Urinary bladder (tissue), 4 donors: ENCODE data around the gene CEACAM1. TPM values are rescaled to one million over a fixed set of nuclear protein-coding genes. Genes with fewer than 3 reads are reported as not detected.
"Not testable (repeated sequence)": the region's sequence is repeated elsewhere in the genome, so short reads cannot be mapped to it uniquely, and the experiment has no call there.

Source experiments
- DNase-seq: peaks from one replicate; pipeline ENCODE4 v3.0.0-alpha.2; 2015; ENCODE audit errors: extremely low spot score
- H3K27ac ChIP-seq: one replicate; pipeline ENCODE4 v1.5.1; 2013; ENCODE audit warnings: low read depth, mild to moderate bottlenecking, moderate library complexity
- H3K36me3 ChIP-seq: one replicate; pipeline ENCODE4 v1.6.1; 2013; ENCODE audit warnings: mild to moderate bottlenecking, moderate library complexity; ENCODE audit not compliant: insufficient read depth
- H3K4me1 ChIP-seq: one replicate; pipeline ENCODE4 v1.6.1; 2013; ENCODE audit warnings: mild to moderate bottlenecking, moderate library complexity; ENCODE audit not compliant: insufficient read depth
- H3K4me3 ChIP-seq: one replicate; pipeline ENCODE4 v1.5.1; 2013; ENCODE audit warnings: low read depth, low read length
- WGBS: extraction: QIAGEN DNeasy Blood & Tissue Kit; methylation state at CpG from one replicate; pipeline ENCODE4 v1.1.7; 2013; 5-methylcytosine and 5-hydroxymethylcytosine counted together
- polyA plus RNA-seq: library from polyadenylated mRNA; stranded (reverse); fragments of 200-250 nt; gene quantifications from one replicate; pipeline ENCODE4 v1.2.3, GENCODE V29; 2013
- small RNA-seq: library from RNA; depleted of rRNA; stranded (forward); fragments of <200 nt; gene quantifications from one replicate; pipeline ENCODE3, GENCODE V24; 2014
- total RNA-seq: library from RNA; depleted of rRNA; stranded (reverse); fragments of >200 nt; gene quantifications from one replicate; pipeline ENCODE4 v1.2.3, GENCODE V29; 2014
- donor health status: healthy with polysubstance abuse.
- donor health status: healthy.

CEACAM1 gene
- total and polyA plus RNA-seq, 2 donors, result 4.7 to 6.2 TPM

DNA sequence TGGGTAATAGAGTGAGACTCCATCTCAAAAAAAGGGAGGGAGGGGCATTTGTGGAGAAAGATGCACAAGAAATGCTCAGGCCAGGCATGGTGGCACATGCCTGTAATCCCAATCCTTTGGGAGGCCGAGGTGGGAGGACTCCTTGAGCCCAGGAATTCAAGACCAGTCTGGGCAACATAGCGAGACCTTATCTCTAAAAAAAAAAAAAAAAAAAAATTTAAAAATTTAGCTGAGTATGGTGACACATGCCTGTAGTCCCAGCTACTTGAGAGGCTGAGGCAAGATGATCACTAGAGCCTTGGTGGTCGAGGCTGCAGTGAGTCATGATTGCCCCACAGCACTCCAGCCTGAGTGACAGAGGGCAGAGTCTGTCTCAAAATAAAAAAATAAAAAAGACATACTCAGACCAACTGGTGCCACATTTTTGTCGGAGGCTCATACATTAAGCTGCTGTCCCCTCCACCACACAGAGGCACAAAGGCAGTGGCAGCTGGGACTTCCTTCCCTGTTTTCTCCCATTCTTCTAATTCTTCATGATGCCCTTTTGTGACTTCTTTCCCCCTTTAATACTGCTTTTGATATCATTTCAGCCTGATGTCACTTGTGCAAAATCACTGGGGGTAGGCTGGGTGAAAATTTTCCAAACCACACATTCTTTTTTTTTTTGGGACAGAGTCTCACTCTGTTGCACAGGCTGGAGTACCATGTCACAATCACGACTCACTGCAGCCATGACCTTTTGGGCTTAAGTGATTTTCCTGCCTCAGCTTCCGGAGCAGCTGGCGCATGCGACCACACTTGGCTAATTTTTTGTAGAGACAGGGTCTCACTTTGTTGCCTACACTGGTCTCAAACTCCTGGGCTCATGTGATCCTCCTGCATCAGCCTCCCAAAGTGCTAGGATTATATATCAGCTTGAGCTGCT is 58.7 kb downstream of the CEACAM1 start:
- no peak overlapping the region for H3K4me3 ChIP-seq
- H3K27ac ChIP-seq, result no peak overlapping the region
- no peaks in the 10 kb centered on the region for H3K36me3 ChIP-seq
- WGBS, result 64% methylated on average over 8 of the region's 8 CpGs
- H3K4me1 ChIP-seq, result peaks cover 2% of the 10 kb centered on the region
- DNase-seq, result no peak

DNA sequence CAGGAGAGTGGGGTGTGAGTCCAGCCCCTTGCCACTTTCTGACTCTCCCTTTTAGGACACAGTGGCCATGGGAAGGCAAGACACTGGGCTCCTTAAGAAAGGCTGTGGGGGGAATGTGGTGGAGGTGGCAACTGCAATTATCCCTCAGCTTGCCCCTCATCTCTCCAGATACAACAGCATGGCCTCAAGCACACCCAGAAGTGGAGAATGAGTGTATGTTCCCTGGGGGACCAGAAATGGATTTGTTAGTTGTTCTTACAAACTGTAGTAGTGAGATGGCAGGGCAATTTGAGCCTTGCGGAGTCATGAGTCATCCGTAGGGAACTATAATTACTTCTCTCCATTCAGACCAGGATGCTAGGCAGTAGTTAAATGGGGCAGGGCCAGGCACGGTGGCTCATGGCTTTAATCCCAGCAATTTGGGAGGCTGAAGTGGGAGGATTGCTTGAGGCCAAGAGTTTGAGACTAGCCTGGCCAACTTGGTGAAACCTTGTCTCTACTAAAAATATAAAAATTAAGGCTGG is 59.9 kb downstream of the CEACAM1 start:
- Histone ChIP-seq H3K4me1 (peaks cover 2% of the 10 kb centered on the region), H3K4me3 (no peak overlapping the region), H3K36me3 (no peaks in the 10 kb centered on the region), H3K27ac (no peak overlapping the region)
- 54% methylated on average over 3 of the region's 3 CpGs for WGBS
- DNase-seq, result no peak

DNA sequence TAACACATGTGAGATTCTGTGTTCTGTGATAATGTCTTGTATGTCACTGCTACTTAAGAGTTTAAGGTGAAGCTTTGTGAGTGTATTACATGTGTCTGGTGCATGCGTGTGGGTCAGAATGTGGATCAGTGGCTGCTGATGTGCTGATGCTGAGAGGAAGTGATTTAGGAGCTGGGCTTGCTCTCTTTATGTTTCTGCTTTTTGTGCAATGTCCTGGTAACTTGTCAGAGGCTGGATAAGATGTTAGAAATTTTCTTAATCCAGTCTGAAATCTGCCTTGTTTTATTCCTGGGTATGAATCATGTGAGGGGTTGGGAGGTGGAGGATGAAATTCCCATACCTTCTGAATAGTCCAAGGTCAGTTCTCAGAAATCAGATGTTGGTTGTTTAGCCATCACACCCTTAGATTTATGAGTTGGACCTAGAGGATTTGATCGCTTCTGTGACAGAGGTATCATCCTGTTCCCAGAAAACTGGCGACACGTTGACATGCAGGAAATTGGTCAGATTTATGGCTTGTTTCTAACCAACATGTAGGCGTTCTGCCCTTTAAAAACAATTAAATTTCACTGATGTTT is 61.0 kb downstream of the CEACAM1 start:
- no peak overlapping the region for H3K4me3 ChIP-seq
- WGBS, result 53% methylated on average over 5 of the region's 5 CpGs
- peaks cover 2% of the 10 kb centered on the region for H3K4me1 ChIP-seq
- no peaks in the 10 kb centered on the region for H3K36me3 ChIP-seq
- H3K27ac ChIP-seq, result no peak overlapping the region
- no peak for DNase-seq

DNA sequence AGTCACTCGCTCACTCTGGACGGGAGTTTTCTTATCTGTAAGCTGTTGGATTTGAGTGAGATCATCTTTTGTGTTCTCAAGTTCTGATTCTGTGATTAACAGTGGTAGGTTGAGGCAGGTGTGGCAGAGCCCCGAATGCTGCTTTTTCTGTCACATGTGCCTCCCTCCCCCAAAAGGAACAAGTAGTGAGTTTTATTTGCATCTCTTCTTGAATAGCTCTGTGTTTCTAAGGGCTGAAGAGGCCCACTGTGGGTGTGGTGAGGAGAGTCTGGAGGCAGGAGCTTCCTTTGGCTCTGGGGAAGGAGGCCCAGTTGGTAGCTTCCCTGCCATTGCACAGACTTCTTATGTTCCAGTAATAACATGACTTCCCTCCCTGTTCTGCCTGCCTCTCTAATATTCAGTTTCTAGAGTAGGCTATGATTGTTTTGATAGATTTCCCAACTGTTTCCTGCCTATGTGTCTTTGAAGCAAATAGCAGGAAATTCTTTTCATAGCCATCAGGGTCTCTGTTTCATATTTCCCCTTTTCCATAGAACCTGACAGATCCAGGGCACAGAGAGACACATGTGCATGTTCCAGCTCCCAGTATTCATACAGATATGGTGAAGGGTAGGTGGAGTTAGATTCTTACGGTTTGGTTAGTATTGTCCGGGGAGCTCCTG is 61.6 kb downstream of the CEACAM1 start:
- Histone ChIP-seq H3K27ac (no peak overlapping the region), H3K4me3 (no peak overlapping the region), H3K36me3 (no peaks in the 10 kb centered on the region), H3K4me1 (peaks cover under 1% of the 10 kb centered on the region)
- WGBS, result 39% methylated on average over 5 of the region's 5 CpGs
- no peak for DNase-seq

DNA sequence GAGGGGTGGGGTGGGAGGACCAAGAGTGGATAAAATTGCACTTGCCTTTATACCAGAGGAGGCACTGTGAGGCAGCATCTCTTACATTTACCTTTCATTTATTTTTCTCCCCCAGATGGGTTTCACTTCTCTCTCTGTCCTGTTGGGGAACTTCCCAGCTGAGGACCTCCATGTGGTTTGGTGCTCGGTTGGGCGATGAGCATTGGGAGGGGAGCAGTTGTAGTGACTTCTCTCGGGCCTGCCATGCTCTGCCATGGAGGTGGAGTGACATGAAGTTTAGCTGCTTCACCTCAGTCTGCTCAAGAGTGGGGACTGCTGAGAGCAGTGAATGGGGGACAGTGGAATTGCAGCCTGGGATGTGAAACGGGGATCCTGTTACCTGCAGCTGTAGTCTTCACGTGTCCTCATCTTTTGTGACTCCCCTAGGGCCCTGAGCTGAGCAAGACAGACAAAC is 62.4 kb downstream of the CEACAM1 start:
- DNase-seq, result no peak
- Histone ChIP-seq H3K4me1 (no peaks in the 10 kb centered on the region), H3K4me3 (no peak overlapping the region), H3K27ac (no peak overlapping the region), H3K36me3 (no peaks in the 10 kb centered on the region)
- WGBS, result 70% methylated on average over 5 of the region's 5 CpGs

DNA sequence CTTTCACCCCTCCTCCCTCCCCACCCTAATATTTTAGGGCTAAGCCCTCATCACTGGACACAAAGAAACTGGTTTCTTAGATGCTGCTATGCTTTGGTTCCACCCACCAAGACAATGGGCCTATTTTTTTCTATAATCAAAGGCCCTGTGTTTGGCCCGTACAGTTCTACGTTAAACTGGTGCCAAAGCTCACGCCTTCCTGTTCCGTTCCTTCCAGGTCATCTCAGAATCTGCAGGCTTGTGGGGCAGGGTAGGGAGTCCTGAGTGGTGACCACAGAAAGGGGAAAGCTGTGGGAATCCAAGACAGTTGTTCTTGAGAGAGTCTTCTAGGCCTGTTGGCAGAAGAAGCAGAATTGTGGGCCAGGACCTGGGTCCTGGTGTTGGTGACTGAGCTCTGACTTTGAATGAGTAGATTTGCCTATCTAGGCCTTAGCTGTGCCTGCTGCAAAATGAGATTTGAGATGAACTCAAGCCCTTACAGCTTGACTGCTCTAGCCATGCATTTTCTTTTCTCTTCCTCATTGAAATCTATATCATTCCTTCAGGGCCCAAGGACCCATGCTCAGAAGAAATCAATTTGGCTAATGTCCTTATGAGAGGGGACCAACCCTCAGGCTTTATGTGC is 66.5 kb downstream of the CEACAM1 start:
- Histone ChIP-seq H3K4me3 (no peak overlapping the region), H3K27ac (no peak overlapping the region), H3K36me3 (no peaks in the 10 kb centered on the region), H3K4me1 (no peaks in the 10 kb centered on the region)
- 77% methylated on average over 4 of the region's 4 CpGs for WGBS
- no peak for DNase-seq

DNA sequence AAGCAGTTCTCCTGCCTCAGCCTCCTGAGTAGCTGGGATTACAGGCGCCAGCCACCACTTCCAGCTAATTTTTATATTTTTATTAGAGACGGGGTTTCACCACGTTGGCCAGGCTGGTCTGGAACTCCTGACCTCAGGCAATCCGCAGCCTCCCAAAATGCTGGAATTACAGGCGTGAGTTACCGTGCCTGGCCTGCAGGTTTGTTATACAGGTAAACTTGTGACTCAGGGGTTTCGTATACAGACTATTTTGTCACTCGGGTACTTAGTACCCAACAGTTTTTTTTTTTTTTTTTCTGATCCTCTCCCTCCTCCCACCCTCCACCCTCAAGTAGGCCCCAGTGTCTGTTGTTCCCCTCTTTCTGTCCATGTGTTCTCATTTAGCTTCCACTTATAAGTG is 67.0 kb downstream of the CEACAM1 start:
- not testable (repeated sequence) for H3K4me3 ChIP-seq, H3K4me1 ChIP-seq, H3K36me3 ChIP-seq, H3K27ac ChIP-seq, DNase-seq
- 79% methylated on average over 8 of the region's 8 CpGs for WGBS

DNA sequence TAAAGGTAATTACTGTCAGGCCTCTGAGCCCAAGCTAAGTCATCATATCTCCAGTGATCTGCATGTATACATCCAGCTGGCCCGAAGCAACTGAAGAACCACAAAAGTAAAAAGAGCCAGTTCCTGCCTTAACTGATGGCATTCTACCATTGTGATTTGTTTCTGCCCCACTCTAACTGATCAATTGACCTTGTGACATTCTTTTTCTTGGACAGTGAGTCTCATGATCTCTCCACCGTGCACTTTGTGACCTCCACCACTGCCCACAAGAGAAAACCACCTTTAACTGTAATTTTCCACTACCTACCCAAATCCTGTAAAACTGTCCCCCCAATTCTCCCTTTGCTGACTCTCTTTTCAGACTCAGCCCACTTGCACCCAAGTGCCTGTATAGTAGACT is 68.4 kb downstream of the CEACAM1 start:
- Histone ChIP-seq H3K4me1 (no peaks in the 10 kb centered on the region), H3K4me3 (no peak overlapping the region), H3K36me3 (no peaks in the 10 kb centered on the region), H3K27ac (no peak overlapping the region)
- 87% methylated on average over 2 of the region's 2 CpGs for WGBS
- no peak for DNase-seq

Small RNA genes lying within 50 kb of the gene (small RNA-seq; reads per million reads assigned to genes)
- gene RNU4-60P, result not detected

Other genes with a start within 250 kb of the CEACAM1 start
- gene PRR19, start 226.3 kb downstream of the CEACAM1 start, total RNA-seq, result not detected
- 1.0 TPM for gene PRR19, start 226.3 kb downstream of the CEACAM1 start, polyA plus RNA-seq
- 15.9 TPM for gene PAFAH1B3, start 225.9 kb downstream of the CEACAM1 start, total RNA-seq
- 20.9 TPM for gene PAFAH1B3, start 225.9 kb downstream of the CEACAM1 start, polyA plus RNA-seq
- not detected for gene TMEM145, start 215.2 kb downstream of the CEACAM1 start, total RNA-seq
- gene TMEM145, start 215.2 kb downstream of the CEACAM1 start, polyA plus RNA-seq, result 0.94 TPM
- gene MEGF8, start 202.8 kb downstream of the CEACAM1 start, total RNA-seq, result 14.7 TPM
- 19.8 TPM for gene MEGF8, start 202.8 kb downstream of the CEACAM1 start, polyA plus RNA-seq
- not detected for gene CNFN, start 138.2 kb downstream of the CEACAM1 start, total RNA-seq
- gene CNFN, start 138.2 kb downstream of the CEACAM1 start, polyA plus RNA-seq, result 2.4 TPM
- gene LIPE, start 101.1 kb downstream of the CEACAM1 start, total RNA-seq, result 5.7 TPM
- 30.2 TPM for gene LIPE, start 101.1 kb downstream of the CEACAM1 start, polyA plus RNA-seq
- gene CXCL17, start 85.5 kb downstream of the CEACAM1 start, total RNA-seq, result 1.7 TPM
- gene CXCL17, start 85.5 kb downstream of the CEACAM1 start, polyA plus RNA-seq, result 10.8 TPM
- 0.11 TPM for gene CEACAM8, start 66.4 kb upstream of the CEACAM1 start, total RNA-seq
- not detected for gene CEACAM8, start 66.4 kb upstream of the CEACAM1 start, polyA plus RNA-seq
- not detected for gene PSG3, start 212.0 kb upstream of the CEACAM1 start, total RNA-seq
- not detected for gene PSG3, start 212.0 kb upstream of the CEACAM1 start, polyA plus RNA-seq
- gene PSG8, start 237.2 kb upstream of the CEACAM1 start, total RNA-seq, result not detected
- gene PSG8, start 237.2 kb upstream of the CEACAM1 start, polyA plus RNA-seq, result not detected